Measurements from ENCODE around the gene EOMES.

The EOMES gene

DNA sequence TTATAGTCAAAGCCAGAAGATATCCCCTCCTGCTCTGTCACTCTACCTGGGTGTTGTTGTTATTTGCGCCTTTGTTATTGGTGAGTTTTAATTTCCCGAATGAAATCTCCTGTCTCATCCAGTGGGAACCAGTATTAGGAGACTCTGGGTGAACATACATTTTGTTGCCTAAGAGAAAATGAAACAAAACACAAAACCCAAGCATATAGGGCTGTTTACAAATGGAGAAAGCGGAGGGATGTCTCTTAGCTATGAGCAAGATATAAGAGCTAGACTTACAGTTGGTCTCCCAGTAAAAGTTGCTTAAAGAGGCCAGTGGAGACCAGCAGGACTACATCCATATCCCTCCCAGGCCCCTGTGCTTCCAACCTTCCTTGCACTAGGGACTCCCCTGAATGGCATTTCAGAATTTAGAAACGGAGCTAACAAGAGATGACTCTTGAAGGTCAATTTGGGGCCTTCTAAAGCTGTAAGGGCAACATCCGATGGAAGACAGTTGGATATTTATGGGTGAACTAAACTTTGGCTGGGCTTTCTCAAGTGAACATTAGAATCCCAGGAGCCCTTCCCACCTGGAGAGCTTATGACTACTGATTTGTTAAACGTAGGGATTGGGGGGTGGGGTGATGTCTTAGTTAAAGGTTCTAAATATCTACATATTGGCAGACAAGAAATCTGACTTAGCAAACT is 2.7 kb downstream of the EOMES start:
- DNase-seq = no peak

DNA sequence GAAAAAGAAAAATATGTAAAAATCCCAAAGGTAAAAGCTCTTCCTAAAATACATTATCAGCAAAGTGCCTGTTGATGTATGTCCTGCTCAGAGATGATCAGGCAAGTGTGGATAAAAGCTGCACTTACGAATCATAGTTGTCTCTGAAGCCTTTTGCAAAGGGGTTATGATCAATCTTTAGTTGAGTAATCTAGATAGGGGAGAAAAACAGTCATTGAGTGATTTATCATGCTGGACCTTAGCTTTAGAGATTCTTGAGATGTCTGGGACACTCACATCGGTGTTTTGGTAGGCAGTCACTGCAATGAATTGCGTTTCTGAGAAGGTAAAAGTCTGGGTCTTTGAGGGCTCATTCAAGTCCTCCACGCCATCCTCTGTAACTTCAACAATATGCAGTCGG is 3.7 kb downstream of the EOMES start:
- DNase-seq = no peak

DNA sequence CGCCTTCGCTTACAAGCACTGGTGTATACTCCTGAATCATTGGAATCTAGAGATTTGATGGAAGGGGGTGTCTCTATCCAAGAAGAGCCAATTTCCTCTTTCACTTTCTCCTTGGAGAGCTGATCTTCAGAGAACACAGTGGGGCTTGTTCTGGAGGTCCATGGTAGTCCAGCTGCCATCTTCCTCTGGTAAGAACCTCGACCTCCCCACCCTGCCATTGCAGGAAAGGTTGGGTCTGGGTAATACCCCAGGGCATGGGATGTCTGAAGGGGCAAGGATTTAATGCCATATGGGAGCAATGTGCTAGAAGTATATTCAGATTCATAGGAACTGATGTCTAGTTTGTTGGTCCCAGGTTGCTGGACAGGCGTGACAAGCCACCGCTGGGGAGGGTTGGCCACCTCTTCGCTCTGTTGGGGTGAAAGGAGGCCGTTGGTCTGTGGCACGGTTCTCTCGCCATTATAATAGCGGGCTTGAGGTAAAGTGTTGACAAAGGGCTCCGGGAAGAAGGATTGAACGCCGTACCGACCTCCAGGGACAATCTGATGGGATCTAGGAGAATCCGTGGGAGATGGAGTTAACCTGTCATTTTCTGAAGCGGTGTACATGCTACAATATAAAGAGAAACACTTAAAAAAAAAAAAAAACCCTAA is 4.8 kb downstream of the EOMES start:
- no peak for DNase-seq

DNA sequence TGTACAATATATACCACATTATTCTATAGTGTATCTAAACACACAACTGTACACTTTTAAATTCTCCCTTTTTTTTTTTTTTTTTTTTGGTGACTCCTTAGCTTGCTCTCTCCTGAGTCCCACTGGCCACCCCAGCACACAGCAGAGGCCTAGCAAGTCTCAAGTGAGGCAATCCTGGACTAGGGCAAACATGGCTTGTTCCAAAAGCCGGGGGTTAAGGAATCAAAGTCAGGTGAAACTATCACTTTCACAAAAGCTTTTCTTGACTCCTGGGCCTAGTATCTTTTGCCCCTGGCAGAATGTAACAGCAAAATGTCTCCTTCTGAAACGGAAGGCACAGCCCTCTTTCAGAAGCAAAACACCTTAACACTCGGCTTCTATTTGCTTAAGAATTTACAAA is 5.8 kb downstream of the EOMES start:
- DNase-seq = no peak

DNA sequence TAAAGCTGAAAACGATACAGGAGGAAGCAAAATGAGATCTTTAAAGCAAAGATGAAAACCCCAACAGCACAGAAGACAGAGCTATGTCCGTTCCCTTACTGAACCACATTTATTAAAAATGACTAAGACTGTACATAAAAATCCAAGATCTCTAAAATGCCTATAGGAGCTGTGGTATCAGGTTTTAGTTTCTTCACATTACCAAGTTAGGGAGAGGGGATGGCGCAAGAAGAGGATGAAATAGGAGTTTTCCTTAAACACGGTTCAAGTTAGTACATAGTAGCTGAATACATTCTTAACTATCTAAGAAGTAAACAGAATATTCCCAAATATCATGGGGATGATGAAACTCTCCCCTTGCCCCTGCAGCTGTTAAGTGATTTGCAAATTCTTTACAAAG is 6.3 kb downstream of the EOMES start:
- no peak for DNase-seq

DNA sequence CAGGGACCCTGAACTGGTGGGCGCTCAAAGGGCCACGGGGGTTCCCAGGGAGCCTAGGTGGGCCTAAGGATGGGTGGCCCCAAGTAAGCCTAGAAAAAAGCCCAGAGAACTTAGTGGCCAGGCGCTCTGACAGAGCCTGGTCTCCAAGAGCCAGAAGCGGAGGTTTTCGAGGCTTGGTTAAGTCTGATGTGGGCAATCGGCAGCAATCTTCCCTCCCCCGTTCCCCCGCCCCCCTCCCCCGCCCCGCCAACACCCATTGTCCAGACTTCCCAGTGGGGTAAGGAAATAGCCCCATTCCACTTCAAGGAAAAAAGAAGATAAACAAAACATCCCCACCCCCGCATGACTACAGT is 6.7 kb downstream of the EOMES start:
- DNase-seq = no peak

DNA sequence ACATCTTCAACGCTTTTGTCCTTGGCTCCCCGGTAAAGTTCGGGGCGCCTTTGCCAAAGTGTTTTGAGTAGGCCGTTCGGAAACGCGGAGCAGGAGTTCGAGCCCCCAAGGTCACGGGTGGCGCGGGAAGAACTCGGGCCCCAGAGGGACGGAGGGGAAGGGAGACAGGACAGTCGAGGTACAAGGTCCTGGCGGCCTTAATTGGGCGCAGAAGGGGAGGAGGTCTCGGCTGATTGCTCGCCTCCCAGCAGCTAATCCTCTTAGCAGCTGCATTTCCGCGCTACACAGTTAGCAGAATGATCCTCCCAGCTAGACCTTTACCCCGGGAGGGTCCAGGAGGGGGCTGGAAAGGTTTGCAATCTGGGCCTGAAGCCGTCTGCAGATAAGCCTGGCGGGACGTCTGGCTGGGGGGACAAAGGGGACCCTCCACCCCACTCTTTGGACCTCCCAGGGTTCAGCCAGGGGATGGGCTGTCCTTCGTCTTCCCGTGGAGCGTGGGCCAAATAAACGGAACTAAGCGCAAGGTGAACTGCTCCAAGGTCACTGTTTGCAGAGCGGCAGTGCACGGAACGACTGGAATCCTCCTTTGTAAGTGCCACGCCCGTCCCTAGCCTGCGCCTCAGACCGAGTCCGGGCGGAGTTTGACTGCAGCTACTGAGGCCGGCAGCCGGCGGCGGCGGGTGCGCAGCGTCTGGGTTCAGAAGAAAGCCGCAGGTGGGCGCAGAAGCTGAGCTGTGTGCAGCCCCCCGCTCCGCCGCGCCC is 7.2 kb downstream of the EOMES start:
- DNase-seq = no peak

DNA sequence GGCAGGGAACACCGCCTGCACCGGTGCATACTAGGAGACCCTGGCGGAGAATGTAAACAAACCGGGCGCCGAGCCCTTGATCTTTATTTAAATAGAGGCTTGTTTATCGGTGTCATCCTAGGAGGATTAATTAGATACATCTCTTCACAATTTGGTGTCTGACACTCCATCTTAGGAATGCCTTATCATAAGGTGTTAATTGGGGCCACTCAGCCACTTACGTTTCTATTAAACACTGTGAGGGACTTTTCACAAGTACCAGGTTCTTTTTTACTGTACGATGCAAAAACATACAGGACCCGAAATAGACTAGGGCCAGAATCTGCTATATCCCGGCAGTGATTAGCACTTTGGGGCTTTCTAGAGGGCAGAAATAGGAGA is 8.0 kb downstream of the EOMES start:
- DNase-seq = no peak

DNA sequence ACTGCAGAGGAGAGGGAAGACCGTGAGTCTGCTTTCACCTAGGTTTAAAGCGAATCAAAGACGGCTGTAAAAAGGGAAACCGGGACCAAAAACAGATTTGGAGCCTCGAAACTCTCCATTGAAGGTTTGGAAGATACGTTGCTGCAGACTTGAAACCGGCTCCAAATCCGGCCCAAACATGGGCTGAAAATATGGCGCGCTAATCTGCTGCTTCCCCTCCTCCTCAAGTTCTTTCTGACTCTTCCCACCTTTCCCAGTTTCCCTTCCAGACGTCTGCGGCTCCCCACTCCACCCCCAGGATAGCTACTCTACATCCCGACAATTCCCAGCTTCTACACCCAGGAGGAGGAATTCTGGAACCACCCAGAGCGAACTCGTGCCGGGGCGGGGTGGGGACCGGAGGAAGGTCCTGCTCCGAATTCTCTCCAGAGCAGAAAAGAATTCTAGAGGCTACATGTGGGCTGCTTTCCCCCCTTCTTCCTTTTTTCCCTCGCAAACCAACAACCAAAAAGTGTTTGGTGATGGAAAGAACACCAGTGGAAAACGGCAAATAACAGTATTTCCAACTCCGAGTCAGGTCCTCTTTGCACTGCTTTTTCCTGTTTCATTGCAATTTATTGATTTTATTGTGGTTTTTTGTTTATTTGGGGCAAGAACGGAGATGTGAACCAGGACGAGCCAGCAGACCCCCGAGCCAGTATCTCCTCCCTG is 8.5 kb downstream of the EOMES start:
- DNase-seq = no peak

DNA sequence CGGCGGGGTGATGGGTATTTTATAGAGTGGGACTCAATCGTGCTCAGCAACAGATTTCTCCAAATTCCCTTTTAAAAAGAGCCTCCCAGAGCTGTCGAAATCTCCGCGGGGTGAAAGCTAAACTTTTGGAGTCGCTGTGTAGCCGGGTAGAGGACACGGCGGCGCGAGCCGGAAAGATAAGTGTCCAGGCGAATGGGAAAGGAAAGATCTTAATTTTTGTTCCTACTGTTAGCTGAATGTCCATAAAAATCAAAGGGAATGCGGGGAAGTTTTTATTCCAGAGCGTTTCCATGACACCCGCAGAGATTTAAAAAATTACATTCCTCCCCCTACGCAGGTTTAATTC is 9.1 kb downstream of the EOMES start:
- no peak for DNase-seq

DNA sequence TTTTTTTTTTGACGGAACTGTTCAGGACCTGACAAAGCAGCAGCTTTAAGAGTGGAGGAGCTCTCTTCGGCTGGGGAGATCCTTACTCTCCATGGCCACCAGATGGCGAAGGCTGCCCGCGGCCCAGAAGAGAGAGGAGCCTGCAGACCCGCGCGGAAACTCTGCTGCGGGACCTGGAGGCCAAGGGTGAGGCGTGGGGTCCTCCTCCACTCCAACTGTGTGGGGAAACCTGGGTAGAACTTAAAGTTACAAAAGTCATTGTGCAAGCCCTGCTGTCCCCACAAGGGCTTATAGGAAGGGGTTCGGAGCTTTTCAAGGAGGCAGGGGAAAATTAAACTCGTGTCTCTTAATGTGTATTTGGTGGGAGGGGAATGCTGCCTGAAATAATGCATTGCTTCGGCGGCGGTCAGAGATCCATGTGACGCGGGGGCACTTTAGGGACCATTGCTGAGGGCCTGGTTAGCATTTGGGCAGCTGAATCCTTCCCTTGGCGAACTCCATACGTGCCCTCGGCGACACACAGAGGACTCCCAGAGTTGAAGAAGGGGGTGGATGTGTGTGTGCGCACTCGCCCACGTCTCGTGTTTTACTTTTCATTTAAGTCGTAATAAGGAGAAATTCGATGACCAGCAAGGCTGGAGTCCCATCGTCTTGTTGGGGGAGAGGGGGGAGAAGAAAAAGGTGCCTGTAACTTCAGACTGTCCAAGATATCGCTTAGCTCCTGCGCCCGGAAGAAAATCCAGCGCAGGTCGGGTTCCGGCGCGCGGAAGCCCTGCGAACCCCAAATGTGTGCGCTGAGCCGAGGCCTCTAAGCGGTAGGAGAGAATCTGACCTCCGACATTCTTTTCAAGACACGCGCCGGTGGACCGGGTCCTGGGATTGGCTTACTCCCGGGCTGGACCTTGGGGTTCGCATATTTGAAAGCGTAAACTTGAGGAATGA is 9.7 kb downstream of the EOMES start:
- peak; percentile 69 for DNase-seq

DNA sequence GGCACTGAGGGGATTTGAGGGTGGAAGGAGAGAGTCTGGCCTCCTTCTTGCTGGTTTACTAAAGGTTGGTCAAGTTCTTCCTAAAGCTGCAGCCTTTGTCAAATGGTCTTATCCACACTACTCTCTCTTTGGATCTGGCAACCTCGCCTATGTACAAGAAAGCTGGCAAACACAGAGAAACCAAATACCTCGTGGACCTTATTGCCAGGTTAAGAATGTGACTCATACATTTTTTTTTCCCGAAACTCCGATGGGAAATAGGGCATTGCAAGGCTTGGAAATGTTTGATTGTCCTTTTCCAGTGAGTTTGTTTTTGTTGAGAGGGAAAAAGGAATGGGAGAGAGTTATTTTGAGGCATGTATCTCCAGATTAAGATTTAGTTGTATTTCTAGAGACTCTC is 13.9 kb downstream of the EOMES start:
- no peak for DNase-seq

DNA sequence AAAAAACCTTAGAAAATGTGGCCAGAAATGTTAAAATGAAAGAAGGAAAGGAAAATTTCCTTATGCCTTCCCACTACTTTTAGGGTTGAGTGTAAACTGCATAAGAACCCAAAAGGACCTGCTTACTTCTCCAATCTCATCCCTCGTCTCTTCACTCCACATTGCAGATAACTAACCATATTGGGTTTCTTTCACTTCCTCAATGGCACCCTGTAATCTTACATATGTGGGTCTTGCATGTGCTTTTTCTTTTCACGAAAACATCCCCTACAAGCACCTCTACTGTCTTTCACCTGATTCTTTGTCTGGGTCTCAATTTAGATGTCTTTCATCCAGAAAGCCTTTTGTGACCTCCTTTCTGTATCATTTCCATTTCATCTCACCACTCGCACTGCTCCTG is 23.1 kb downstream of the EOMES start:
- no peak for DNase-seq

DNA sequence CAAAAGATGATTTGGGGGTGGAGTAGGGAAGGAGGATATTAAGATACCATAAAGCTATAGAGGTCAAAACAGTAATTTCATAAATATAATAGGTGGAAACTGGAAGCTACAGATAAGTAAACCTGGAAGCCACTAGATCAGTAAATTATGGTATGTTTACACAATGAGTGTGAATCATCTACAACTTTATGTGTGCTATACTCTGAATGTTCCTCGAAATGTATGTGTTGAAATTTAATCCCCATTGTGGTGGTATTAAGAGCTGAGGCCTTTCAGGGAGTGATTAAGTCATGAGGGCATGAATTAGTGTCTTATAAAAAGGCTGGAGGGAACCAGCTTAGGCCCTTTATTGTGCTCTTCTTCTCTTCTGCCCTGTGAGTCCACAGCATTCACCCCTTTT is 25.2 kb downstream of the EOMES start:
- no peak for DNase-seq

DNA sequence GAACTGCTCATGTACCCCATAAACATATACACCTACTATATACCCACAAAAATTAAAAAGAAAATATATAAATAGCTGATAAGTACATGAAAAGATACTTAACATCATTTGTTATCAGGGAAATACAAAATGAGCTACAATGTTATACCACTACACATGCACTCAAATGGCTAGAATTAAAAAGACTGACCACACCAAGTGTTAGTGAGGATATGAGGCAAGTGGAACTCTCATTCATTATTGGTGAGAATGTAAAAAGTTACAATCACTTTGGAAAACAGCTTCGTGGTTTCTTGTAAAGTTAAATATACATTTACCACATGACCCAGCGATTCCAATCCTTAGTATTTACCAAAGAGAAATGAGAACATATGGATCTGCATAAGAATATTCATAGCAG is 26.5 kb downstream of the EOMES start:
- DNase-seq = no peak

DNA sequence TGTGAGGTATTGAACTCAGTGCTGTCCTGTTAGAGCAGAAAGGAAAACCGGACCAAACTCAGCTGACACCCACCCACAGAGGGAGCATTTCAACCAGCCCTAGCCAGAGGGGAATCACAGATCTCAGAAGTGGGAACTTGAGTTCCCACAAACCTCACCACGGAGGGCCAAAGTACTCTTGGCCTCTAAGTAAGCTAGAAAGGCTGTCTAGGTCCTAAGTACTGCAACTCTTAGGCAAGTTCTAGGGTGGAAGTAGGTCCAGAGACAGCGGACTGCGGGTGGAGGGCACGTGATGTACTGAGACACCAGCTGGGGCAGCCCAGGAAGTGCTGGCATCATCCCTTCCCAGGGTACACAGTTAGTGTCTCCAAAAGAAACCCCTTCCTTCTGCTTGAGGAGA is 34.1 kb downstream of the EOMES start:
- no peak for DNase-seq

DNA sequence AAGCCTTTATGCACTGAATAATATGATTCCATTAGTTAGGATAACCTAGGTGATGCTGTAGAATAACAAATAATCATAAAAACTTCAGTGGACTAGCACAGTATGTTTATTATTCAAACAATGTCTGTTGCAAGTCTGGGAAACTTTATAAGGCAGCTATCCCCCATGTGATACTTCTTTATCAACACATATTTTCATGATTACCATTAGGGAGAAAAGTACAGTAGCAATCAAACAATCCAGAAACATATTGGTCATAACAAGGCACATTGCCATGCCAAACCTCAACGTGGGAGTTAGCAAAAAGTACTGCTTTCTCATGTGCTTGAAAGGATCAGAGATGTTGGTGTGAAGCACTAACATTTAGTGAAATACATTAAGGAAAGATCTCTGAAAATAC is 35.5 kb downstream of the EOMES start:
- DNase-seq = no peak

DNA sequence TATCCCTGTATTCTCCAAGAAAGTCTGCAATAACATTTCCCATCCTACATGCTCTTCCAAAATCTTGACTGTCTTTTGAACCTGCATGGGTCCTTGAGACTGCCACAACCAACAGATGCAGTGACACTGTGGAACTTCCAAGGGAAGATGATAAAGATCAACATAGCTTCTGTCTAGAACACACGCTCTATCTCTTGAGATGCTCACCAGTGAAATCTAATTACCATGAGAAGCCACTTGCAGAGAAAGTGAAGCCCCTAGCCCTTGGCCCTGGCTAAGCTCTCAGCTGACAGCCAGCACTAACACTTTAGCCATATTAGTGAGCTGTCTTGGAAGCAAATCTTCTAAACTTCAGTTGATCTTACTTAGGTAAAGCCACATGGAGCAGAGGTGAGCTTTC is 36.6 kb downstream of the EOMES start:
- no peak for DNase-seq

DNA sequence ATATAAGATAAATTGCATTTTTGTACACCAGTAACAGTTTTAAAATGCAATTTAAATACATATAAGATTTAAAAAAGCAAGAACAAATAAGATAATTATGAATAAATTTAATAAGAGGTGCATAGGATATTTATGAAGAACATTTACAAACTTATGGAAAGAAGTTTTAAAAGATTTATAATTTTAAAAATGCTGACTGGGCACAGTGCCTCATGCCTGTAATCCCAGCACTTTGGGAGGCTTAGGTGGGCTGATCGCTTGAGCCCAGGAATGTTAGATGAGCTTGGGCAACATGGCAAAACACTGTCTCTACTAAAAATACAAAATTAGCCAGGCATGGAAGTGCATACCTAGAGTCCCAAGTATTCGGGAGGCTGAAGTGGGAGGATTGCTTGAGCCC is 37.8 kb downstream of the EOMES start:
- no peak for DNase-seq

DNA sequence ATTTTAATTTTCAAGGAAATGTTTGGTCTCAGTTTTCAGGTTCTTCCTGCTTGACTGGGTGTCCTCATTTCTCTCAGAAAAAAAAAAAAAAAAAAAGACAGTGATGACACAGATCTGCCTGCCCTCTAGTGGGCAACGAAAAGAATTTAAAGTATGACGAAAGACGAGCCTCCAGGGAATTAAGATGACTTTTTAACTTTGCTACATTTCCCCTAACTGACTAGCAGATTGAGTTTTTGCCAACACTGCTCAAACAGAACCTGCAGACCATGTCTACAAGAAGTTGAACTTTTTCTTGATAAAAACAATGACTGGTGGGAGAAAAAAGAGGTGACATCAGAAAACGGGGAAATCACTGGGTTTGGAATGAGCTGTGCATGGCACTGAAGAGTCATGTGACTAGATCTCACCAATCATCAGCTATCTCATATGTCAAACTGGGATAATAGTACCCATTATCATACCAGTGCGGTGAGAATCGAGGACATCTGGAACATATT is 40.8 kb downstream of the EOMES start:
- no peak for DNase-seq

DNA sequence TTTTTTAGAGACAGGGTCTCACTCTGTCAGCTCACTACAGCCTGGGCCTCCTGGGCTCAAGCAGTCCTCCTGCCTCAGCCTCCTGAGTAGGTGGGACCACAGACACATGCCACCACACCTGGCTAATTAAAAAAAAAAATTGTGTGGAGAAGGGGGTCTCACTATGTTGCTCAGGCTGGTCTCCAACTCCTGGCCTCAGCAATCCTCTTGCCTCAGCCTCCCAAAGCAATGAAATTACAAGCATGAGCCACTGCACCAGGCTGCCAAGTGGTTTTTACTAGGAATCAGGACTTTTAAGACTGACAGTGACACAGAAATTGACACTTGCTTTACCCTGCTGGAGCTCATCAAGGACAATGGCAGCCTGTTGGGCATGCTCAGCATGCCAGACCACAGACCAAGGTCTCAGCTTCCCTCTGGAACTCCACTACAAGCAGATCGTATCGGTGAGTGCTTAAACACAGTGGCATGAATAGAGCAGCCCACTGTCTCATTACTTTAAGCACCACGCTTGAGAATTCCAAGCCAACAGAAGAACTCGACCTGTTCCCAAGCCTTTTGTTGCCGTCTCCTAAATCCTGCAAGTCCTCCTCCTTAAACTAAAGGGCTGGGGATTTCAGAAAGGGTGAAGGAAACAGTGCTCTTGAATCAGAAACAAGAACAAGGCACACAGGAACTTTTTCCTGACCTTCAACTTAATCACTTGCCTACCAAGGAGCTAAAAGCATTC is 41.4 kb downstream of the EOMES start:
- no peak for DNase-seq

DNA sequence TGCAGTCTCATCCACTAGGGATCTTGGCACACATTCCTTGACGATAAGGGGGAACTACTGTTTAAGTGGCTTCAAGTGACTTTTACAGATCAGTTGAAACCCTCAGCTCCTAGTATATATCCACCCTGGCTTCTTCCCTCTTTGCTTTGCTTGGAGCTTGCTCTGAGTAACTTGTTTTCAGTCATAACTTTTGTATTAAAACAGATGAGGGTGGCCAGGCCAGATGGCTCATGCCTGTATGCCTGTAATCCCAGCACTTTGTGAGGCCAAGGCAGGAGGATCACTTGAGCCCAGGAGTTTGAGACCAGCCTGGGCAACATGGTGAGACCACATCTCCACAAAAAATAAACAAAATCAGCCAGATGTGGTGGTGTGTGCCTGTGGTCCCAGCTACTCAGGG is 42.4 kb downstream of the EOMES start:
- no peak for DNase-seq
